GM12878 (cell line): ENCODE data around the gene PRKG1. TPM values are rescaled to one million over a fixed set of nuclear protein-coding genes. Genes with fewer than 3 reads are reported as not detected.

Experiments
- ATAC-seq: fragments of 200-7000 bp; cut with Tn5 transposase; 3 replicates; pipeline ENCODE4 v1.9.1; 2020; ENCODE audit warnings: mild to moderate bottlenecking, moderate library complexity
- BruUV-seq: library from RNA; stranded (reverse); fragments of 400-500 nt; replicated peaks from 2 replicates; lab custom pipeline; 2021; lab: Mats Ljungman, UMichigan
- CTCF ChIA-PET: fragments of 300-600 bp; sonication (Branson Sonifier 250); formaldehyde crosslinking; extraction: SDS; loops from one replicate; lab custom pipeline; 2021; ENCODE audit warnings: inconsistent platforms; lab: Yijun Ruan, JAX
- POLR2A ChIA-PET: fragments of 350-600 bp; formaldehyde crosslinking; extraction: SDS; loops from one replicate; lab custom pipeline; 2021; ENCODE audit warnings: inconsistent platforms; lab: Charles Lee
- RAD21 ChIA-PET: fragments of 300-600 bp; sonication (Branson Sonifier 250); formaldehyde crosslinking; loops from one replicate; lab custom pipeline; 2023; ENCODE audit warnings: antibody characterized with exemption; ENCODE audit not compliant: unreplicated experiment; lab: Charles Lee
- SMC1A ChIA-PET: fragments of 300-600 bp; sonication (Branson Sonifier 250); formaldehyde crosslinking; loops from one replicate; lab custom pipeline; 2023; ENCODE audit not compliant: unreplicated experiment, uncharacterized antibody; lab: Charles Lee
- DNase-seq: peaks from one replicate; pipeline ENCODE4 v3.0.0-alpha.2; 2011; ENCODE audit warnings: low read depth, low spot score
- FAIRE-seq: peaks from 3 replicates; lab custom pipeline; 2011; peaks lifted over from hg19 to GRCh38; lab: Jason Lieb, UNC
- H2AFZ ChIP-seq: 2 replicates; pipeline ENCODE4 v1.6.0; 2011; ENCODE audit warnings: low read depth, low read length, control low read depth; ENCODE audit not compliant: control insufficient read depth
- H3K27ac ChIP-seq: 2 replicates; pipeline ENCODE4 v1.5.1; 2011; ENCODE audit warnings: control low read depth; ENCODE audit not compliant: control insufficient read depth, insufficient read depth
- H3K27me3 ChIP-seq, 2 experiments: replicated peaks in 1 of 2; 2 replicates each; pipeline versions ENCODE4 v1.6.0 to v1.6.1; 2011; ENCODE audit warnings: low read length in 1 of 2; ENCODE audit not compliant: control insufficient read depth in 2 of 2, insufficient read depth in 2 of 2
- H3K36me3 ChIP-seq, 2 experiments: 2 replicates each; pipeline ENCODE4 v1.5.1; 2011; ENCODE audit warnings: low read length in 1 of 2; ENCODE audit not compliant: control insufficient read depth in 2 of 2, insufficient read depth in 2 of 2
- H3K4me1 ChIP-seq: 2 replicates; pipeline ENCODE4 v1.6.1; 2011; ENCODE audit warnings: mild to moderate bottlenecking, low read length, moderate library complexity, mixed read lengths; ENCODE audit not compliant: control insufficient read depth, insufficient read depth
- H3K4me2 ChIP-seq: 2 replicates; pipeline ENCODE4 v1.6.0; 2011; ENCODE audit warnings: control low read depth; ENCODE audit not compliant: control insufficient read depth, insufficient read depth
- H3K4me3 ChIP-seq: fragments of 200-600 bp; sonication (generic); 2 replicates; pipeline ENCODE4 v1.5.1; 2016
- H3K79me2 ChIP-seq: 2 replicates; pipeline ENCODE4 v1.6.0; 2011; ENCODE audit warnings: low read length; ENCODE audit not compliant: control insufficient read depth, insufficient read depth
- H3K9ac ChIP-seq: 2 replicates; pipeline ENCODE4 v1.8.0; 2011; ENCODE audit warnings: low read length, control low read depth, mixed read lengths; ENCODE audit not compliant: control insufficient read depth, insufficient read depth
- H3K9me3 ChIP-seq: replicated peaks from 3 replicates; pipeline ENCODE4 v1.5.1; 2011; ENCODE audit warnings: mild to moderate bottlenecking, low read length; ENCODE audit not compliant: control insufficient read depth, insufficient read depth
- H4K20me1 ChIP-seq: 2 replicates; pipeline ENCODE4 v1.6.0; 2011; ENCODE audit not compliant: control insufficient read depth, insufficient read depth
- ASH2L ChIP-seq: fragments of 300-600, 200-600 bp; sonication (generic); IDR thresholded peaks from 2 replicates; pipeline ENCODE4 v1.6.1; 2017; ENCODE audit warnings: low read depth, mild to moderate bottlenecking, borderline replicate concordance
- CHD2 ChIP-seq: IDR thresholded peaks from 2 replicates; pipeline ENCODE4 v1.6.1; 2011; ENCODE audit warnings: low read depth, low read length, improper control_type of control experiment, borderline replicate concordance
- CTCF ChIP-seq, 3 experiments: IDR thresholded peaks in 2 of 3; conservative IDR thresholded peaks in 1 of 3; 2 replicates each; pipeline ENCODE4 v1.5.1; 2011; ENCODE audit warnings: low read depth in 3 of 3, low read length in 3 of 3, mild to moderate bottlenecking in 3 of 3, control low read depth in 2 of 3, moderate library complexity in 2 of 3, inconsistent platforms in 1 of 3, mixed read lengths in 1 of 3; ENCODE audit not compliant: control insufficient read depth in 2 of 3, insufficient read depth in 1 of 3; ENCODE audit errors: extremely low read depth in 1 of 3
- EED ChIP-seq: sonication (generic); IDR thresholded peaks from 2 replicates; pipeline ENCODE4 v1.6.1; 2016; ENCODE audit warnings: antibody characterized with exemption, low read depth
- FOXK2 ChIP-seq: fragments of 450-650 bp; IDR thresholded peaks from 2 replicates; pipeline ENCODE4 v1.6.1; 2017; ENCODE audit warnings: mild to moderate bottlenecking, moderate library complexity
- FOXM1 ChIP-seq: IDR thresholded peaks from 2 replicates; pipeline ENCODE4 v1.6.1; 2012; ENCODE audit warnings: low read depth, mild to moderate bottlenecking, inconsistent platforms, low read length, moderate library complexity
- IRF5 ChIP-seq: fragments of 450-650 bp; IDR thresholded peaks from 2 replicates; pipeline ENCODE4 v1.6.1; 2017; ENCODE audit warnings: borderline replicate concordance
- MYB ChIP-seq: fragments of 150-350 bp; IDR thresholded peaks from 2 replicates; pipeline ENCODE4 v1.6.1; 2014; ENCODE audit warnings: mild to moderate bottlenecking, low read depth, low read length, borderline replicate concordance
- POLR2AphosphoS2 ChIP-seq: IDR thresholded peaks from 2 replicates; pipeline ENCODE4 v1.6.1; 2011; ENCODE audit warnings: low read depth, mild to moderate bottlenecking, low read length, improper control_type of control experiment, moderate library complexity
- POU2F2 ChIP-seq: IDR thresholded peaks from 3 replicates; pipeline ENCODE4 v1.6.1; 2011; ENCODE audit warnings: low read depth, mild to moderate bottlenecking, low read length, borderline replicate concordance
- RUNX3 ChIP-seq: IDR thresholded peaks from 2 replicates; pipeline ENCODE4 v1.6.1; 2012; ENCODE audit warnings: low read length, inconsistent platforms
- SREBF2 ChIP-seq: IDR thresholded peaks from 2 replicates; pipeline ENCODE4 v1.6.1; 2012; ENCODE audit warnings: mild to moderate bottlenecking, low read length
- WRNIP1 ChIP-seq: IDR thresholded peaks from 2 replicates; pipeline ENCODE4 v1.6.1; 2011; ENCODE audit warnings: low read depth, low read length, improper control_type of control experiment, borderline replicate concordance
- ZNF207 ChIP-seq: fragments of 450-650 bp; IDR thresholded peaks from 2 replicates; pipeline ENCODE4 v1.6.1; 2014; ENCODE audit warnings: antibody characterized with exemption, mild to moderate bottlenecking, borderline replicate concordance
- WGBS: methylation state at CpG from one replicate; pipeline ENCODE4 v1.1.6; 2016; ENCODE audit warnings: low lambda C conversion rate; ENCODE audit not compliant: insufficient replicate concordance, insufficient coverage; ENCODE audit errors: missing lambda C conversion rate; 5-methylcytosine and 5-hydroxymethylcytosine counted together
- in situ Hi-C: fragments of 300-500 bp; cut with MboI; formaldehyde crosslinking; loops from 9 replicates; pipeline ENCODE4 v1.14.3; 2018; ENCODE audit warnings: mixed read lengths
- intact Hi-C: fragments of 100-400 bp; cut with micrococcal nuclease; formaldehyde crosslinking; loops from one replicate; pipeline ENCODE4 v1.14.2; 2022; ENCODE audit not compliant: unreplicated experiment
- polyA plus RNA-seq, 11 experiments: library from polyadenylated mRNA; depleted of rRNA in 4 of 11; unstranded in 6 of 11; stranded (reverse) in 5 of 11; fragments of >200 nt; fragmentation: Nextera tagmentation in 4 of 11; fragmentation: Illumina TruSeq in 1 of 11; extraction: Ambion mirVana in 4 of 11; extraction: Trizol in 1 of 11; gene quantifications; 1 replicate in 1 of 11; 2 replicates in 10 of 11; pipeline versions ENCODE4 v1.2.1 to v1.2.3, GENCODE V29; 2011 to 2016; ENCODE audit warnings: inconsistent platforms in 2 of 11, missing spikeins in 2 of 11, low read depth in 1 of 11
- total RNA-seq, 4 experiments: library from RNA; depleted of rRNA in 3 of 4; stranded (reverse); fragments of >200 nt in 3 of 4; fragmentation: Illumina TruSeq in 1 of 4; extraction: Trizol in 1 of 4; gene quantifications; 2 replicates each; pipeline versions ENCODE4 v1.2.1 to v1.2.3, GENCODE V29; 2013 to 2021
- TF ChIP-seq, protein P1 (sequence below): fragments of 450-650 bp; IDR thresholded peaks from 2 replicates; pipeline ENCODE4 v1.6.1; 2016; ENCODE audit warnings: mild to moderate bottlenecking

The PRKG1 gene
- total and polyA plus RNA-seq, 10 of the 15 experiments (the other 5 are each of a cell fraction or from before 2014, with no cell fraction given), result 0.04 to 0.05 TPM; not detected in 8

DNA sequence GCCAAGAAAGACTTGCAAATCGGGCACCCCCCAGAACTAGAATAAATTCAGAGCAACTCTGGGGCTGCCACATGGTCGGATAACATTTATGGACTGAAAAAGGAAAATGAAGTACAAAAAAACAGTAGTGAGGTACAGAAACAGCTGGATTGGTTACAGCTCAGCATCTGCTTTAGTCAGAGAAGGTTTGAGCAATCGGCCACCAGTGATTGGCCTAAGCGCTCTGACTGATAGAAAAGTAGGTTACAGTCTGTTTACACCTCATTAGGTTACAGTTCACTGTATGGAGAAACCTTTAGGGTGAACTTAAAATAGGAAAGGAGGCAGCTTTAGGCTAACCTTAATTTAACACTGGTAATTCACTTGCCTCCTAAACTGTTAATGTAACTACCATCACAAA, 1137.8 kb downstream of the PRKG1 start:
- Histone ChIP-seq H3K79me2 (no peaks in the 10 kb centered on the region), H3K4me1 (peaks cover 8% of the 10 kb centered on the region), H4K20me1 (no peaks in the 10 kb centered on the region), H3K4me3 (no peak overlapping the region), H3K9me3 (no peaks in the 10 kb centered on the region), H3K9ac (no peak overlapping the region), H3K4me2 (no peak overlapping the region), H2AFZ (no peak overlapping the region), H3K27me3 (no peaks in the 10 kb centered on the region), H3K36me3 (no peaks in the 10 kb centered on the region), H3K27ac (no peak overlapping the region)
- ChIA-PET POLR2A (no interaction called here), SMC1A (no interaction called here), RAD21 (no interaction called here), CTCF (no interaction called here)
- DNase-seq, result no peak
- in situ Hi-C loops, result loop anchor here (10.0 to 25.0 kb wide), 2 partner anchors 817 to 1200 kb away; no protein-coding TSS in a partner anchor
- no peak for ATAC-seq
- no peak for FAIRE-seq
- no TSS peak for BruUV-seq
- WGBS, result 32% methylated on average over 4 of the region's 4 CpGs
- intact Hi-C loops, result no loop called here
- TF ChIP-seq CTCF (IDR thresholded peaks at IDR 0.05 in 2 of 3, conservative IDR thresholded peaks at IDR 0.05 in 1 of 3; ENCODE audit: control insufficient read depth in 2 of 3, extremely low read depth in 1 of 3, insufficient read depth in 1 of 3, low read depth in 3 of 3, low read length in 3 of 3) (no peak), CHD2 (no peak), FOXK2 (no peak), FOXM1 (no peak), WRNIP1 (no peak), SREBF2 (no peak), IRF5 (no peak), EED (no peak), MYB (no peak), ASH2L (no peak), RUNX3 (no peak), POLR2AphosphoS2 (no peak), ZNF207 (no peak), POU2F2 (no peak)
- TF ChIP-seq, protein P1, sequence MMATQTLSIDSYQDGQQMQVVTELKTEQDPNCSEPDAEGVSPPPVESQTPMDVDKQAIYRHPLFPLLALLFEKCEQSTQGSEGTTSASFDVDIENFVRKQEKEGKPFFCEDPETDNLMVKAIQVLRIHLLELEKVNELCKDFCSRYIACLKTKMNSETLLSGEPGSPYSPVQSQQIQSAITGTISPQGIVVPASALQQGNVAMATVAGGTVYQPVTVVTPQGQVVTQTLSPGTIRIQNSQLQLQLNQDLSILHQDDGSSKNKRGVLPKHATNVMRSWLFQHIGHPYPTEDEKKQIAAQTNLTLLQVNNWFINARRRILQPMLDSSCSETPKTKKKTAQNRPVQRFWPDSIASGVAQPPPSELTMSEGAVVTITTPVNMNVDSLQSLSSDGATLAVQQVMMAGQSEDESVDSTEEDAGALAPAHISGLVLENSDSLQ, result no peak
